GM12878 (cell line): ENCODE results near the gene HTR3C. TPM values are rescaled to one million over a fixed set of nuclear protein-coding genes. Genes with fewer than 3 reads are reported as not detected.
"Not testable (repeated sequence)": the region's sequence is repeated elsewhere in the genome, so short reads cannot be mapped to it uniquely, and the experiment has no call there.

Source experiments
- ATAC-seq: fragments of 200-7000 bp; cut with Tn5 transposase; 3 replicates; pipeline ENCODE4 v1.9.1; 2020; ENCODE audit warnings: mild to moderate bottlenecking, moderate library complexity
- BruUV-seq: library from RNA; stranded (reverse); fragments of 400-500 nt; replicated peaks from 2 replicates; lab custom pipeline; 2021; lab: Mats Ljungman, UMichigan
- CTCF ChIA-PET: fragments of 300-600 bp; sonication (Branson Sonifier 250); formaldehyde crosslinking; extraction: SDS; loops from one replicate; lab custom pipeline; 2021; ENCODE audit warnings: inconsistent platforms; lab: Yijun Ruan, JAX
- POLR2A ChIA-PET: fragments of 350-600 bp; formaldehyde crosslinking; extraction: SDS; loops from one replicate; lab custom pipeline; 2021; ENCODE audit warnings: inconsistent platforms; lab: Charles Lee
- RAD21 ChIA-PET: fragments of 300-600 bp; sonication (Branson Sonifier 250); formaldehyde crosslinking; loops from one replicate; lab custom pipeline; 2023; ENCODE audit warnings: antibody characterized with exemption; ENCODE audit not compliant: unreplicated experiment; lab: Charles Lee
- SMC1A ChIA-PET: fragments of 300-600 bp; sonication (Branson Sonifier 250); formaldehyde crosslinking; loops from one replicate; lab custom pipeline; 2023; ENCODE audit not compliant: unreplicated experiment, uncharacterized antibody; lab: Charles Lee
- DNase-seq: peaks from one replicate; pipeline ENCODE4 v3.0.0-alpha.2; 2011; ENCODE audit warnings: low read depth, low spot score
- FAIRE-seq: peaks from 3 replicates; lab custom pipeline; 2011; peaks lifted over from hg19 to GRCh38; lab: Jason Lieb, UNC
- H2AFZ ChIP-seq: 2 replicates; pipeline ENCODE4 v1.6.0; 2011; ENCODE audit warnings: low read depth, low read length, control low read depth; ENCODE audit not compliant: control insufficient read depth
- H3K27ac ChIP-seq: 2 replicates; pipeline ENCODE4 v1.5.1; 2011; ENCODE audit warnings: control low read depth; ENCODE audit not compliant: control insufficient read depth, insufficient read depth
- H3K27me3 ChIP-seq, 2 experiments: replicated peaks in 1 of 2; 2 replicates each; pipeline versions ENCODE4 v1.6.0 to v1.6.1; 2011; ENCODE audit warnings: low read length in 1 of 2; ENCODE audit not compliant: control insufficient read depth in 2 of 2, insufficient read depth in 2 of 2
- H3K36me3 ChIP-seq, 2 experiments: 2 replicates each; pipeline ENCODE4 v1.5.1; 2011; ENCODE audit warnings: low read length in 1 of 2; ENCODE audit not compliant: control insufficient read depth in 2 of 2, insufficient read depth in 2 of 2
- H3K4me1 ChIP-seq: 2 replicates; pipeline ENCODE4 v1.6.1; 2011; ENCODE audit warnings: mild to moderate bottlenecking, low read length, moderate library complexity, mixed read lengths; ENCODE audit not compliant: control insufficient read depth, insufficient read depth
- H3K4me2 ChIP-seq: 2 replicates; pipeline ENCODE4 v1.6.0; 2011; ENCODE audit warnings: control low read depth; ENCODE audit not compliant: control insufficient read depth, insufficient read depth
- H3K4me3 ChIP-seq: fragments of 200-600 bp; sonication (generic); 2 replicates; pipeline ENCODE4 v1.5.1; 2016
- H3K79me2 ChIP-seq: 2 replicates; pipeline ENCODE4 v1.6.0; 2011; ENCODE audit warnings: low read length; ENCODE audit not compliant: control insufficient read depth, insufficient read depth
- H3K9ac ChIP-seq: 2 replicates; pipeline ENCODE4 v1.8.0; 2011; ENCODE audit warnings: low read length, control low read depth, mixed read lengths; ENCODE audit not compliant: control insufficient read depth, insufficient read depth
- H3K9me3 ChIP-seq: replicated peaks from 3 replicates; pipeline ENCODE4 v1.5.1; 2011; ENCODE audit warnings: mild to moderate bottlenecking, low read length; ENCODE audit not compliant: control insufficient read depth, insufficient read depth
- H4K20me1 ChIP-seq: 2 replicates; pipeline ENCODE4 v1.6.0; 2011; ENCODE audit not compliant: control insufficient read depth, insufficient read depth
- WGBS: methylation state at CpG from one replicate; pipeline ENCODE4 v1.1.6; 2016; ENCODE audit warnings: low lambda C conversion rate; ENCODE audit not compliant: insufficient replicate concordance, insufficient coverage; ENCODE audit errors: missing lambda C conversion rate; 5-methylcytosine and 5-hydroxymethylcytosine counted together
- in situ Hi-C: fragments of 300-500 bp; cut with MboI; formaldehyde crosslinking; loops from 9 replicates; pipeline ENCODE4 v1.14.3; 2018; ENCODE audit warnings: mixed read lengths
- intact Hi-C: fragments of 100-400 bp; cut with micrococcal nuclease; formaldehyde crosslinking; loops from one replicate; pipeline ENCODE4 v1.14.2; 2022; ENCODE audit not compliant: unreplicated experiment
- polyA plus RNA-seq, 11 experiments: library from polyadenylated mRNA; depleted of rRNA in 4 of 11; unstranded in 6 of 11; stranded (reverse) in 5 of 11; fragments of >200 nt; fragmentation: Nextera tagmentation in 4 of 11; fragmentation: Illumina TruSeq in 1 of 11; extraction: Ambion mirVana in 4 of 11; extraction: Trizol in 1 of 11; gene quantifications; 1 replicate in 1 of 11; 2 replicates in 10 of 11; pipeline versions ENCODE4 v1.2.1 to v1.2.3, GENCODE V29; 2011 to 2016; ENCODE audit warnings: inconsistent platforms in 2 of 11, missing spikeins in 2 of 11, low read depth in 1 of 11
- total RNA-seq, 4 experiments: library from RNA; depleted of rRNA in 3 of 4; stranded (reverse); fragments of >200 nt in 3 of 4; fragmentation: Illumina TruSeq in 1 of 4; extraction: Trizol in 1 of 4; gene quantifications; 2 replicates each; pipeline versions ENCODE4 v1.2.1 to v1.2.3, GENCODE V29; 2013 to 2021

HTR3C gene
- total and polyA plus RNA-seq, 10 of the 15 experiments (the other 5 are each of a cell fraction or from before 2014, with no cell fraction given), result not detected

- 23% methylated on average over 5 of the region's 5 CpGs for WGBS
- intact Hi-C loops, H2AFZ ChIP-seq, POLR2A ChIA-PET, H3K9me3 ChIP-seq, H3K4me2 ChIP-seq, H3K4me1 ChIP-seq, H4K20me1 ChIP-seq, H3K4me3 ChIP-seq, DNase-seq, BruUV-seq, ATAC-seq, FAIRE-seq, in situ Hi-C loops, H3K27me3 ChIP-seq, SMC1A ChIA-PET, H3K79me2 ChIP-seq, H3K36me3 ChIP-seq, H3K9ac ChIP-seq, H3K27ac ChIP-seq: not testable (repeated sequence)
- ChIA-PET RAD21 (interaction anchor here (0.5 kb wide), 1 partner anchor 173 kb away, joined by 3 read pairs; no protein-coding TSS in a partner anchor), CTCF (interaction anchor here (0.6 kb wide), 1 partner anchor 10 kb away, joined by 3 read pairs; no protein-coding TSS in a partner anchor)
Observed at GRCh38 chr3:184025256-184025655, 27.6 kb upstream of the HTR3C start.

GRCh38 chr3:184028275-184028890, 24.5 kb upstream of the HTR3C start:
- H3K27me3 ChIP-seq, H2AFZ ChIP-seq, H3K4me3 ChIP-seq, BruUV-seq, H3K36me3 ChIP-seq, POLR2A ChIA-PET, H3K4me1 ChIP-seq, H3K27ac ChIP-seq, CTCF ChIA-PET, RAD21 ChIA-PET, H4K20me1 ChIP-seq, FAIRE-seq, H3K9me3 ChIP-seq, DNase-seq, H3K4me2 ChIP-seq, intact Hi-C loops, SMC1A ChIA-PET, in situ Hi-C loops, H3K79me2 ChIP-seq, ATAC-seq, H3K9ac ChIP-seq: not testable (repeated sequence)
- 80% methylated on average over 1 of the region's 1 CpG for WGBS
